RWPE2 (cell line): ENCODE data around the gene GAPDH.
A peak's percentile ranks its signal among the peaks of the same experiment; 100 is the strongest.

Source experiments
- ATAC-seq: fragments of 200-7000 bp; cut with Tn5 transposase; 3 replicates; pipeline ENCODE4 v1.9.1; 2021; ENCODE audit warnings: low read depth
- DNase-seq: peaks from one replicate; pipeline ENCODE4 v3.0.0-alpha.2; 2020; ENCODE audit warnings: low spot score
- H3K27ac ChIP-seq: fragments of 450-650 bp; 2 replicates; pipeline ENCODE4 v1.5.1; 2017; ENCODE audit warnings: mild to moderate bottlenecking; ENCODE audit not compliant: poor library complexity, severe bottlenecking
- H3K27me3 ChIP-seq: fragments of 250-450 bp; sonication (Bioruptor Pico); 2 replicates; pipeline ENCODE4 v1.5.1; 2021; ENCODE audit warnings: mild to moderate bottlenecking, moderate library complexity; ENCODE audit not compliant: insufficient read depth, poor library complexity, severe bottlenecking
- H3K36me3 ChIP-seq: fragments of 250-450 bp; sonication (Bioruptor Pico); 2 replicates; pipeline ENCODE4 v1.5.1; 2020; ENCODE audit warnings: low read depth, mild to moderate bottlenecking, moderate library complexity
- H3K4me1 ChIP-seq: fragments of 250-450 bp; sonication (Bioruptor Pico); 2 replicates; pipeline ENCODE4 v1.5.1; 2021; ENCODE audit warnings: mild to moderate bottlenecking, moderate library complexity; ENCODE audit not compliant: insufficient read depth, poor library complexity, severe bottlenecking
- H3K4me3 ChIP-seq: fragments of 250-450 bp; sonication (Bioruptor Pico); 2 replicates; pipeline ENCODE4 v1.5.1; 2021; ENCODE audit warnings: mild to moderate bottlenecking, moderate library complexity; ENCODE audit not compliant: severe bottlenecking
- H3K9me3 ChIP-seq: fragments of 250-450 bp; sonication (Bioruptor Pico); 2 replicates; pipeline ENCODE4 v1.5.1; 2021; ENCODE audit warnings: mild to moderate bottlenecking, moderate library complexity; ENCODE audit not compliant: severe bottlenecking
- TF ChIP-seq, protein P1 (sequence below): fragments of 450-650 bp; IDR thresholded peaks from one replicate; pipeline ENCODE4 v1.5.1; 2017; ENCODE audit warnings: mild to moderate bottlenecking, moderate library complexity; ENCODE audit not compliant: poor library complexity, severe bottlenecking

Gene GAPDH

DNA sequence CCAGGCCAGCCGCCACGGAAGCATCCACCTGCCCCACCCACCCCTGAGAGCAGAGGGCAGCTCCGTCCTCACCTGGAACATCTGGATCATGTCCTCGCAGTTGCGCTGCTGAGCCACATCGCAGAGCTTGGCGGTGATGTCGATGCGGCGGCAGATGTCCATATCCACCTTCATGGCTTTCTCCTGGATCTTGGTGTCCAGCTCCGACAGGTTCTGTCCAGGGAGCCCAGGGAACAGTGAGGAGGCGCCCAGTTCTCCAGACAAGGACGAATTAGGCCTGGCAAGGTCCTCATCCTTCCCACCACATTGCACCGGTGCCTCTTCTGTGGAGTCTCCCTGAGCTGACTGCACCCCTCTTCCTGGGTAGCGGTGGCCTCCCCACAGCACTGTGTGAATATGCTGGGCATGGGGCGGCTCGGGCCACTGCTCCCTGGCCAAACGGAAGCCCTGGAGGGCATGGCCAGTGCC lies 15.4 kb downstream of the GAPDH start:
- Histone ChIP-seq H3K27me3 (no peaks in the 10 kb centered on the region), H3K9me3 (no peaks in the 10 kb centered on the region), H3K36me3 (no peaks in the 10 kb centered on the region), H3K4me3 (no peak overlapping the region), H3K4me1 (peaks cover 40% of the 10 kb centered on the region), H3K27ac (peak overlapping the region; percentile 87)
- DNase-seq (no peak), ATAC-seq (no peak)
- TF ChIP-seq, protein P1, sequence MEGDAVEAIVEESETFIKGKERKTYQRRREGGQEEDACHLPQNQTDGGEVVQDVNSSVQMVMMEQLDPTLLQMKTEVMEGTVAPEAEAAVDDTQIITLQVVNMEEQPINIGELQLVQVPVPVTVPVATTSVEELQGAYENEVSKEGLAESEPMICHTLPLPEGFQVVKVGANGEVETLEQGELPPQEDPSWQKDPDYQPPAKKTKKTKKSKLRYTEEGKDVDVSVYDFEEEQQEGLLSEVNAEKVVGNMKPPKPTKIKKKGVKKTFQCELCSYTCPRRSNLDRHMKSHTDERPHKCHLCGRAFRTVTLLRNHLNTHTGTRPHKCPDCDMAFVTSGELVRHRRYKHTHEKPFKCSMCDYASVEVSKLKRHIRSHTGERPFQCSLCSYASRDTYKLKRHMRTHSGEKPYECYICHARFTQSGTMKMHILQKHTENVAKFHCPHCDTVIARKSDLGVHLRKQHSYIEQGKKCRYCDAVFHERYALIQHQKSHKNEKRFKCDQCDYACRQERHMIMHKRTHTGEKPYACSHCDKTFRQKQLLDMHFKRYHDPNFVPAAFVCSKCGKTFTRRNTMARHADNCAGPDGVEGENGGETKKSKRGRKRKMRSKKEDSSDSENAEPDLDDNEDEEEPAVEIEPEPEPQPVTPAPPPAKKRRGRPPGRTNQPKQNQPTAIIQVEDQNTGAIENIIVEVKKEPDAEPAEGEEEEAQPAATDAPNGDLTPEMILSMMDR: no peak

DNA sequence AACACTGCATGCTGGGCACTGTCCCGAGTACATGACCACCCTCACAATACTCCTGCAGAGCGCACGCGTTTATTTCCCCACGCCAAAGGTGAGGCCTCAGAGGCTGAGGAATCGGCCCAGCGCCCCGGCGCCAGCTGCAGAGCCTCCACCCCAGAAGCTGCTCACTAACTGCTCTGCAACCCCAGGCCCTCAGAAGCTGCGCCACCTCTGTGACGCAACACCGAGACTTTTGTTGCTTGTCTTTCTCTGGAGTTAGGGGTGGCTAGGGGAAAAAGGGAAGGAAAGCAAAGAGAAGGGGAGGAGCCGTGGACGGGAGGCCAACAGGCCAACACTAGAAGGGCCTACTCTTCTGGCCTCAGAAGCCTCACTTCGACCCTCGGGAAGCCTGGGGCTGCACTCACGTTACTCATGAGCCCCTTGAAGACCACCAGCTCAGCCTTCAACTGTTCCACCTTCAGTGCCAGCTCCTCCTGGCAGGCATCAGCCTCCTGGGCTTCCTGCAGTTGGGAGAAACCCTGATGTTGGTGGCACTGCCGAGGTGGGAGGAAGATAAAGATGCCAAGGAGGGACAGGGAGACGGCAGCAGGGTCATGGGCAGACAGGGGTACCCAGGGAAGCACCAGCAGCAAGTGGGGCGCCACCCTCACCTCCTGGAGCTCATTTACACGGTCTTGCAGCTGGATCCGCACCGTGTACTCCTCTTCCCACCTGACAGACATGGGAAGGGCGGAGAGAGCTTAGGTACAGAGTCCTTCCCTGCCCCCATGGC lies 16.2 kb downstream of the GAPDH start:
- H3K4me3 ChIP-seq: no peak overlapping the region
- H3K27ac ChIP-seq: peak overlapping the region; percentile 49
- H3K4me1 ChIP-seq: peaks cover 40% of the 10 kb centered on the region
- H3K36me3 ChIP-seq: no peaks in the 10 kb centered on the region
- TF ChIP-seq, protein P1: no peak
- no peak for ATAC-seq
- H3K9me3 ChIP-seq: no peaks in the 10 kb centered on the region
- no peak for DNase-seq
- no peaks in the 10 kb centered on the region for H3K27me3 ChIP-seq

GRCh38 chr12:6551063-6551461 lies 16.7 kb downstream of the GAPDH start:
- Histone ChIP-seq H3K9me3 (no peaks in the 10 kb centered on the region), H3K4me3 (no peak overlapping the region), H3K27me3 (no peaks in the 10 kb centered on the region), H3K27ac (peak overlapping the region; percentile 49), H3K4me1 (peaks cover 40% of the 10 kb centered on the region), H3K36me3 (0 out of 2 replicates have a peak, but pooled peaks cover 2% of the 10 kb centered on the region)
- ATAC-seq (no peak), DNase-seq (no peak)
- TF ChIP-seq, protein P1: no peak

- Histone ChIP-seq H3K9me3 (no peaks in the 10 kb centered on the region), H3K27ac (peak overlapping the region; percentile 49), H3K27me3 (no peaks in the 10 kb centered on the region), H3K4me3 (no peak overlapping the region), H3K4me1 (peaks cover 40% of the 10 kb centered on the region), H3K36me3 (peaks cover 7% of the 10 kb centered on the region)
- ATAC-seq: peak; percentile 41
- no peak for DNase-seq
- TF ChIP-seq, protein P1: no peak
These were observed 17.3 kb downstream of the GAPDH start for GRCh38 chr12:6551496-6552139.
